ENCODE results near the gene HSF5. TPM values are rescaled to one million over a fixed set of nuclear protein-coding genes. Genes with fewer than 3 reads are reported as not detected.

HSF5 gene
- total RNA-seq, 1 donor from 2014 or later, result not detected

- H3K27me3 ChIP-seq (ENCODE audit: low read depth), result peaks cover 35% of the 10 kb centered on the region
- no peak overlapping the region for H3K4me3 ChIP-seq
- no peaks in the 10 kb centered on the region for H3K4me1 ChIP-seq
- TF ChIP-seq CTCF (IDR thresholded peaks at IDR 0.05; ENCODE audit: borderline replicate concordance), result no peak
- H3K9me3 ChIP-seq (replicated peaks), result no peaks in the 10 kb centered on the region
- H3K36me3 ChIP-seq, result no peaks in the 10 kb centered on the region
- no peak overlapping the region for H3K27ac ChIP-seq (replicated peaks)
- intact Hi-C loops (cut with micrococcal nuclease), result no loop called here
- DNase-seq, result no peak
These were observed 60.4 kb downstream of the HSF5 start for GRCh38 chr17:58427807-58428206.

- Histone ChIP-seq H3K27ac (replicated peaks) (no peak overlapping the region), H3K36me3 (no peaks in the 10 kb centered on the region), H3K27me3 (ENCODE audit: low read depth) (peaks cover 39% of the 10 kb centered on the region), H3K9me3 (replicated peaks) (no peaks in the 10 kb centered on the region), H3K4me3 (no peak overlapping the region), H3K4me1 (peaks cover 7% of the 10 kb centered on the region)
- TF ChIP-seq CTCF (IDR thresholded peaks at IDR 0.05; ENCODE audit: borderline replicate concordance), result no peak
- DNase-seq, result no peak
- intact Hi-C loops (cut with micrococcal nuclease), result no loop called here
These were observed 66.5 kb downstream of the HSF5 start for GRCh38 chr17:58421711-58422110.

- no peak for DNase-seq
- intact Hi-C loops (cut with micrococcal nuclease), result no loop called here
- Histone ChIP-seq H3K27ac (replicated peaks) (no peak overlapping the region), H3K36me3 (no peaks in the 10 kb centered on the region), H3K4me3 (no peak overlapping the region), H3K4me1 (peaks cover 7% of the 10 kb centered on the region), H3K9me3 (replicated peaks) (no peaks in the 10 kb centered on the region), H3K27me3 (ENCODE audit: low read depth) (peaks cover 39% of the 10 kb centered on the region)
- TF ChIP-seq CTCF (IDR thresholded peaks at IDR 0.05; ENCODE audit: borderline replicate concordance), result no peak
These were observed 67.4 kb downstream of the HSF5 start for GRCh38 chr17:58420827-58421226.

- TF ChIP-seq CTCF (IDR thresholded peaks at IDR 0.05; ENCODE audit: borderline replicate concordance), result peak; percentile 73
- intact Hi-C loops (cut with micrococcal nuclease), result no loop called here
These were observed 70.7 kb downstream of the HSF5 start, which contains the start of gene RNF43 for GRCh38 chr17:58417300-58418092. Gene RNF43 (minus strand): TSS chr17:58417534. CDS start chr17:58415577, 1,957 bp downstream.

GRCh38 chr17:58416937-58417299, 71.3 kb downstream of the HSF5 start:
- TF ChIP-seq CTCF (IDR thresholded peaks at IDR 0.05; ENCODE audit: borderline replicate concordance), result no peak

More at GRCh38 chr17:58417300-58418092, 70.7 kb downstream of the HSF5 start, which contains the start of gene RNF43:
- peak; percentile 83 for DNase-seq
- Histone ChIP-seq H3K4me3 (peak within 1 kb of the TSS; percentile 64), H3K9me3 (replicated peaks) (no peaks in the 10 kb centered on the region), H3K27ac (replicated peaks) (peak within 1 kb of the TSS; percentile 71), H3K4me1 (peaks cover 7% of the 10 kb centered on the region), H3K27me3 (ENCODE audit: low read depth) (peaks cover 21% of the 10 kb centered on the region), H3K36me3 (no peaks in the 10 kb centered on the region)

More at GRCh38 chr17:58416937-58417299, 71.3 kb downstream of the HSF5 start:
- Histone ChIP-seq H3K4me1 (peaks cover 7% of the 10 kb centered on the region), H3K9me3 (replicated peaks) (no peaks in the 10 kb centered on the region), H3K36me3 (no peaks in the 10 kb centered on the region), H3K4me3 (peak overlapping the region; percentile 64), H3K27ac (replicated peaks) (peak overlapping the region; percentile 71), H3K27me3 (ENCODE audit: low read depth) (peaks cover 18% of the 10 kb centered on the region)
- intact Hi-C loops (cut with micrococcal nuclease), result no loop called here
- no peak for DNase-seq
